OCI-LY7 (cell line): Measurements from ENCODE around the gene ANKRD13B.

ENCODE experiments used
- CTCF ChIP-seq: fragments of 200-600 bp; sonication (generic); conservative IDR thresholded peaks from 2 replicates; pipeline ENCODE4 v1.5.1; 2014; ENCODE audit warnings: mild to moderate bottlenecking, antibody characterized with exemption, low read length, moderate library complexity, mixed read lengths
- EZH2phosphoT487 ChIP-seq: fragments of 200-600 bp; sonication (generic); IDR thresholded peaks from 2 replicates; pipeline ENCODE4 v1.6.1; 2018; ENCODE audit warnings: low read depth, borderline replicate concordance, mild to moderate bottlenecking, mixed run types, antibody characterized with exemption, low read length, moderate library complexity, mixed read lengths

DNA sequence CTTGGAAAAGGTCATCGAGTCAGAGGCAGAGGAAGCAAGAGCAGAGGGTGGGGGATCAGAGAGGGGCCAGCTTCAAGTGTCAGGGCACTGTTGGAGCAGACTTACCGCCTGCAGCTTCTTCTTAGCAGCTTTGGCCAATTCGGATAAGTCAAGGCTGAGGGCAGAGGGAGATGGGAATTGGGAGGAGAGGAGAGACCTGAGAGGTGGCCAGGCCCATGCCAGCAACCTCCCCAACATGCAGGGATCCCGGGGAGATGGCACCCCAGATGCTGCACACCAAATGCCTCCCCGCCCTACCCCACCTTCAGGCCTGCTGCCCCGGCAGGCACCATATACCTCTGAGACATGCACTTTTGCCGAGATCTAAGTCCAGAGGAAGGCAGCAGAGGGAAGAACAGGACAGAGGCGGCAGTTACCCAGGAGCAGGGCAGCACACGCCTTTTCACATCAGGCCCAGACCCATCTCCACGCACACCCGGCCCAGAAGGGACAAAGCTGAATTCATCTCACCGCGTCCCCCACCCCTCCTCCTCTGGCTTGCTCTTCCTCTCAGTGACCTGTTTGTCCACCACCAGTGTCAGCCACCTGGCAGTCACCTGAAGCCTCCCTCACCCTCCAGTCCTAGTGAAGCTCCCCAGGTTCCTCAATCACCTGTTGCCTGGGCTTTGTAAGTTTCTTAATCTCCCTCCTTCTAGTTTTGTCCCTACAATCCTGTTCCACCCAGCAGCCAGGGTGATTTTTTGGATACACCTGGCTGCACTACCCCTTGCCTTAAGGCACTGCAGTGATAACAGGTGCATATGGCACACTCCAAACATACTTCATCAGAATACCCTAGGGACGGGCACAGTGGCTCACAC, 14.1 kb upstream of the ANKRD13B start:
- no peak for TF ChIP-seq CTCF
- TF ChIP-seq EZH2phosphoT487 = no peak
